ENCODE data around the gene CLDN4.

- TF ChIP-seq HBP1 (CRISPR knock-in tag; IDR thresholded peaks at IDR 0.05) (no peak), CTCF (IDR thresholded peaks at IDR 0.05 in 2 of 3, conservative IDR thresholded peaks at IDR 0.05 in 1 of 3; ENCODE audit: insufficient read depth in 2 of 3, low read depth in 1 of 3, low read length in 3 of 3) (no peak), CEBPZ (IDR thresholded peaks at IDR 0.05; ENCODE audit: borderline replicate concordance, low read depth, low read length) (no peak), POLR2A (conservative IDR thresholded peaks at IDR 0.05) (no peak), ZZZ3 (IDR thresholded peaks at IDR 0.05) (no peak), RNF2 (IDR thresholded peaks at IDR 0.05) (no peak), SREBF2 (CRISPR knock-in tag; IDR thresholded peaks at IDR 0.05) (no peak), PPARD (CRISPR knock-in tag; IDR thresholded peaks at IDR 0.05) (no peak), PTTG1 (tag; IDR thresholded peaks at IDR 0.05; ENCODE audit: low read depth) (no peak), GATAD2B (IDR thresholded peaks at IDR 0.05; ENCODE audit: borderline replicate concordance) (no peak), ZBTB1 (CRISPR knock-in tag; IDR thresholded peaks at IDR 0.05; ENCODE audit: borderline replicate concordance, low read depth) (no peak), ZNF143 (CRISPR knock-in tag; IDR thresholded peaks at IDR 0.05) (no peak), ILK (tag; IDR thresholded peaks at IDR 0.05; ENCODE audit: borderline replicate concordance, low read depth) (no peak)
These were observed 31.3 kb upstream of the CLDN4 start for GRCh38 chr7:73799282-73800141.

Data from K562 (cell line).